ENCODE data around the gene FRMPD2.
"Not testable (repeated sequence)": the region's sequence is repeated elsewhere in the genome, so short reads cannot be mapped to it uniquely, and the experiment has no call there.

FRMPD2 gene

GRCh38 chr10:48251525-48252353 is 22.8 kb downstream of the FRMPD2 start:
- H3K27ac ChIP-seq (ENCODE audit: insufficient read depth, low read depth, low read length, poor library complexity, severe bottlenecking): no peak overlapping the region
- no peaks in the 10 kb centered on the region for H3K9me3 ChIP-seq (ENCODE audit: control insufficient read depth, low read length)
- no peak overlapping the region for H3K4me3 ChIP-seq (ENCODE audit: insufficient read depth, low read depth, low read length)

GRCh38 chr10:48251152-48251524 is 23.4 kb downstream of the FRMPD2 start:
- Histone ChIP-seq H3K36me3 (ENCODE audit: control insufficient read depth, insufficient read depth, low read length) (no peaks in the 10 kb centered on the region), H3K9me3 (ENCODE audit: control insufficient read depth, low read length) (no peaks in the 10 kb centered on the region), H3K27me3 (ENCODE audit: control insufficient read depth, insufficient read depth, low read length, poor library complexity, severe bottlenecking) (no peaks in the 10 kb centered on the region), H3K27ac (ENCODE audit: insufficient read depth, low read depth, low read length, poor library complexity, severe bottlenecking) (no peak overlapping the region), H3K4me1 (ENCODE audit: control insufficient read depth, insufficient read depth, low read length) (no peaks in the 10 kb centered on the region), H3K4me3 (ENCODE audit: insufficient read depth, low read depth, low read length) (no peak overlapping the region)

More at GRCh38 chr10:48251525-48252353, 22.8 kb downstream of the FRMPD2 start:
- H3K4me1 ChIP-seq (ENCODE audit: control insufficient read depth, insufficient read depth, low read length): no peaks in the 10 kb centered on the region
- no peaks in the 10 kb centered on the region for H3K36me3 ChIP-seq (ENCODE audit: control insufficient read depth, insufficient read depth, low read length)
- no peaks in the 10 kb centered on the region for H3K27me3 ChIP-seq (ENCODE audit: control insufficient read depth, insufficient read depth, low read length, poor library complexity, severe bottlenecking)
- 75 to 83% methylated on average over 12 to 13 of the region's 13 CpGs for WGBS, 2 experiments

GRCh38 chr10:48249763-48250351 is 24.6 kb downstream of the FRMPD2 start:
- Histone ChIP-seq H3K36me3 (ENCODE audit: control insufficient read depth, insufficient read depth, low read length) (no peaks in the 10 kb centered on the region), H3K4me3 (ENCODE audit: insufficient read depth, low read depth, low read length) (no peak overlapping the region), H3K27me3 (ENCODE audit: control insufficient read depth, insufficient read depth, low read length, poor library complexity, severe bottlenecking) (no peaks in the 10 kb centered on the region), H3K27ac (ENCODE audit: insufficient read depth, low read depth, low read length, poor library complexity, severe bottlenecking) (no peak overlapping the region), H3K9me3 (ENCODE audit: control insufficient read depth, low read length) (no peaks in the 10 kb centered on the region), H3K4me1 (ENCODE audit: control insufficient read depth, insufficient read depth, low read length) (no peaks in the 10 kb centered on the region)
- 92 to 94% methylated on average over 8 of the region's 8 CpGs for WGBS, 2 experiments

DNA sequence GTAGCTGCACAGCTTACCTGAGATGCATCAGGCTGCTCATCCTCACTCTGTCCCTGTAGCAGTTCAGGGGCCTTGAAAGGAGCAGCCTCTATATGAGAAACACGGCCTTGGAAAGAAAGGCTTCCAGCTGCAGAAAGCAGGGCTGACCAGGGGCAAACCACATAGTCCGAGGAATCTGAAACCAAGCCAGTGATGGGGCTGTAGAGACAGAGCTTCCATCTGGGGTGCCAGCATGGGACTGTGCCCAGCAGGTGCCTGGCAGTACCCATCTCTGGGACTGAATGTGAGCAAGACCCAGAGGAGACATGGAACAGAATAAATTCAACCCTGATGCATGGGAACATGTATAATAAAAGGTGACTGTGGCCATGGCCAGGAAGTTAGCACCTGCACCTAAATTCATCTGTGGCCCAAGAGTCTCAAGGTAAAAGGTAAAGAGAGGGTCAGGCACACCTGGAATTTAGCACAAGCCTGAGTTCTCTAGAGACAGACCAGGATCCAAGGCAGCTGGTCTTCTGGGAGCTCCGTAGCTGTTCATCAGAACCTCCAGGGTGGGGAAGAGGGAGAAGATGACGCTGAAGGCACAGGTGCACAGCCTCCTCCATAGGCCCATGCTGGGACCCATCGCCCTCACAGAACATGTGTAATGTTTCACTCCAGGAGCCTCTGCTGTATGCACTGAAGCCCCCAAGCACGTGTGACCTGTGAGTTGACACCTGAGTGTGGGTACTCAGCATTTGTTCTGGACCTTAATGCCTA is 25.3 kb downstream of the FRMPD2 start:
- H3K4me3 ChIP-seq (ENCODE audit: insufficient read depth, low read depth, low read length): no peak overlapping the region
- H3K9me3 ChIP-seq (ENCODE audit: control insufficient read depth, low read length): no peaks in the 10 kb centered on the region
- 91 to 93% methylated on average over 6 of the region's 6 CpGs for WGBS, 2 experiments
- no peaks in the 10 kb centered on the region for H3K4me1 ChIP-seq (ENCODE audit: control insufficient read depth, insufficient read depth, low read length)
- H3K27ac ChIP-seq (ENCODE audit: insufficient read depth, low read depth, low read length, poor library complexity, severe bottlenecking): no peak overlapping the region
- H3K27me3 ChIP-seq (ENCODE audit: control insufficient read depth, insufficient read depth, low read length, poor library complexity, severe bottlenecking): no peaks in the 10 kb centered on the region
- no peaks in the 10 kb centered on the region for H3K36me3 ChIP-seq (ENCODE audit: control insufficient read depth, insufficient read depth, low read length)

- H3K27me3 ChIP-seq (ENCODE audit: control insufficient read depth, insufficient read depth, low read length, poor library complexity, severe bottlenecking): no peaks in the 10 kb centered on the region
- H3K9me3 ChIP-seq (ENCODE audit: control insufficient read depth, low read length): no peaks in the 10 kb centered on the region
- H3K27ac ChIP-seq (ENCODE audit: insufficient read depth, low read depth, low read length, poor library complexity, severe bottlenecking): no peak overlapping the region
- no peaks in the 10 kb centered on the region for H3K36me3 ChIP-seq (ENCODE audit: control insufficient read depth, insufficient read depth, low read length)
- WGBS, 2 experiments: 81 to 98% methylated on average over 2 of the region's 2 CpGs
- no peaks in the 10 kb centered on the region for H3K4me1 ChIP-seq (ENCODE audit: control insufficient read depth, insufficient read depth, low read length)
- no peak overlapping the region for H3K4me3 ChIP-seq (ENCODE audit: insufficient read depth, low read depth, low read length)
These were observed 26.0 kb downstream of the FRMPD2 start for GRCh38 chr10:48248462-48248861.

DNA sequence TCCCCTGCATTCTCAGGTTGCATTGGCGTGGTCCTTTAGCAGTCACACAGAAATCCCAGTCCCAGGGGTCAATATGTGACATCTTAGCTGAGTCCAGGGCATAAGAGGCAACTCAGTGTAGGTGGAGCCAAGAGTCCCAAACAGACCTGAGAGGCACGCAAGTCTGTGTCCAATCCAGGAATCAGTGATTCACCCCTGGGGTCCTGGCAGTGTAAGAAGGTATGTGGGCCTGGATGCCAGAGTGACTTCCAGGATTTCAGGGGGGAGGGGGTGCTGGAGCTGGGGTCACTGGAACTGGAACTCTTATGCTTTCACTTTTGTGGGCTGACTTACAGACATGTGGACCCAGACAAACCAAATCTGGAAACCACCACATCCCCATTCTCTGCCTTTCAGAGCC is 26.8 kb downstream of the FRMPD2 start:
- 84 to 86% methylated on average over 2 of the region's 2 CpGs for WGBS, 2 experiments
- Histone ChIP-seq H3K27me3 (ENCODE audit: control insufficient read depth, insufficient read depth, low read length, poor library complexity, severe bottlenecking) (no peaks in the 10 kb centered on the region), H3K9me3 (ENCODE audit: control insufficient read depth, low read length) (no peaks in the 10 kb centered on the region), H3K4me3 (ENCODE audit: insufficient read depth, low read depth, low read length) (no peak overlapping the region), H3K4me1 (ENCODE audit: control insufficient read depth, insufficient read depth, low read length) (no peaks in the 10 kb centered on the region), H3K27ac (ENCODE audit: insufficient read depth, low read depth, low read length, poor library complexity, severe bottlenecking) (no peak overlapping the region), H3K36me3 (ENCODE audit: control insufficient read depth, insufficient read depth, low read length) (no peaks in the 10 kb centered on the region)

- Histone ChIP-seq H3K9me3 (ENCODE audit: control insufficient read depth, low read length) (no peaks in the 10 kb centered on the region), H3K4me1 (ENCODE audit: control insufficient read depth, insufficient read depth, low read length) (no peaks in the 10 kb centered on the region), H3K27me3 (ENCODE audit: control insufficient read depth, insufficient read depth, low read length, poor library complexity, severe bottlenecking) (no peaks in the 10 kb centered on the region), H3K4me3 (ENCODE audit: insufficient read depth, low read depth, low read length) (no peak overlapping the region), H3K27ac (ENCODE audit: insufficient read depth, low read depth, low read length, poor library complexity, severe bottlenecking) (no peak overlapping the region), H3K36me3 (ENCODE audit: control insufficient read depth, insufficient read depth, low read length) (no peaks in the 10 kb centered on the region)
- WGBS, 2 experiments: 83 to 88% methylated on average over 1 of the region's 1 CpG
These were observed 28.0 kb downstream of the FRMPD2 start for GRCh38 chr10:48246501-48246900.

GRCh38 chr10:48245977-48246376 is 28.5 kb downstream of the FRMPD2 start:
- WGBS, 2 experiments: 90 to 95% methylated on average over 3 of the region's 3 CpGs
- no peaks in the 10 kb centered on the region for H3K36me3 ChIP-seq (ENCODE audit: control insufficient read depth, insufficient read depth, low read length)

DNA sequence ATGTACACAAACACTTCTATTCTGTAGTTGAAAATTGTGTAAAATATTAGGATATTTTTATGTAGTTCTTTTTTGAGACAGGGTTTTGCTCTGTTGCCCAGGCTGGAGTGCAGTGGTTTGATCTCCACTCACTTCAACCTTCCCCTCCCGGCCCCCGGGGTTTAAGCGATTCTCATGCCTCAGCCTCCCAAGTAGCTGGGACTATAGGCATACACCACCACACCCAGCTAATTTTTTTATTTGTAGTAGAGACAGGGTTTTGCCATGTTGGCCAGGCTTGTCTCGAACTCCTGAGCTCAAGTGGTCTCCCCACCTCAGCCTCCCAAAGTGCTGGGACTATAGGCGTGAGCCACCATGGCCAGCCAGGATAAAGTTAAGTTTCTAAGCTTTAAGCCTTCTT is 30.6 kb downstream of the FRMPD2 start:
- not testable (repeated sequence) for H3K27ac ChIP-seq (ENCODE audit: insufficient read depth, low read depth, low read length, poor library complexity, severe bottlenecking); H3K27me3 ChIP-seq (ENCODE audit: control insufficient read depth, insufficient read depth, low read length, poor library complexity, severe bottlenecking); H3K36me3 ChIP-seq (ENCODE audit: control insufficient read depth, insufficient read depth, low read length); H3K4me3 ChIP-seq (ENCODE audit: insufficient read depth, low read depth, low read length); H3K4me1 ChIP-seq (ENCODE audit: control insufficient read depth, insufficient read depth, low read length); H3K9me3 ChIP-seq (ENCODE audit: control insufficient read depth, low read length)
- 86 to 89% methylated on average over 5 of the region's 5 CpGs for WGBS, 2 experiments

More at GRCh38 chr10:48245977-48246376, 28.5 kb downstream of the FRMPD2 start:
- Histone ChIP-seq H3K4me1 (ENCODE audit: control insufficient read depth, insufficient read depth, low read length) (no peaks in the 10 kb centered on the region), H3K4me3 (ENCODE audit: insufficient read depth, low read depth, low read length) (no peak overlapping the region), H3K27me3 (ENCODE audit: control insufficient read depth, insufficient read depth, low read length, poor library complexity, severe bottlenecking) (no peaks in the 10 kb centered on the region), H3K9me3 (ENCODE audit: control insufficient read depth, low read length) (no peaks in the 10 kb centered on the region), H3K27ac (ENCODE audit: insufficient read depth, low read depth, low read length, poor library complexity, severe bottlenecking) (no peak overlapping the region)

DNA sequence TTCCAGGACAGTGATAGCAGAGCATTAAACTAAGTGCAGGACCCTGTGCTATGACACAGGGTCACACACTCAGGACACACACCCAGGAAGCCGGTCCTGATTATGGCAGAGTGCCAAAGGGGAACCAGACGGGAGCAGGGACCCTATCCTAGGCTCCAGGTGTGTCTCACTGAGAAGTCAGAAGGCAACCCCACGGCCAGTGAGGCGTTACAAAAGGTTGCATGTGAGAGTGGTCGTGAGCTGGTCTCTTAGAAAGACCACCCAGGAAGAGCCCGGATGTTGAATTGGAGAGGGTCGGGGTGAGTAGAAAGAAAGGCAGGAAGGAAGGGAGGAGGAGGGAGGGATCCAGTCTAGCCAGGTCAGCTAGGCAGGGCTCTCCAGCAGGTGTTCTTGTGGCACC is 31.0 kb downstream of the FRMPD2 start:
- no peak overlapping the region for H3K27ac ChIP-seq (ENCODE audit: insufficient read depth, low read depth, low read length, poor library complexity, severe bottlenecking)
- WGBS, 2 experiments: 61% methylated on average over 7 of the region's 7 CpGs
- no peaks in the 10 kb centered on the region for H3K36me3 ChIP-seq (ENCODE audit: control insufficient read depth, insufficient read depth, low read length)
- H3K27me3 ChIP-seq (ENCODE audit: control insufficient read depth, insufficient read depth, low read length, poor library complexity, severe bottlenecking): no peaks in the 10 kb centered on the region
- no peak overlapping the region for H3K4me3 ChIP-seq (ENCODE audit: insufficient read depth, low read depth, low read length)
- no peaks in the 10 kb centered on the region for H3K4me1 ChIP-seq (ENCODE audit: control insufficient read depth, insufficient read depth, low read length)
- H3K9me3 ChIP-seq (ENCODE audit: control insufficient read depth, low read length): no peaks in the 10 kb centered on the region

Measured in ectodermal cell (in vitro differentiated cells).